ENCODE results near the gene BCAR3.

DNA sequence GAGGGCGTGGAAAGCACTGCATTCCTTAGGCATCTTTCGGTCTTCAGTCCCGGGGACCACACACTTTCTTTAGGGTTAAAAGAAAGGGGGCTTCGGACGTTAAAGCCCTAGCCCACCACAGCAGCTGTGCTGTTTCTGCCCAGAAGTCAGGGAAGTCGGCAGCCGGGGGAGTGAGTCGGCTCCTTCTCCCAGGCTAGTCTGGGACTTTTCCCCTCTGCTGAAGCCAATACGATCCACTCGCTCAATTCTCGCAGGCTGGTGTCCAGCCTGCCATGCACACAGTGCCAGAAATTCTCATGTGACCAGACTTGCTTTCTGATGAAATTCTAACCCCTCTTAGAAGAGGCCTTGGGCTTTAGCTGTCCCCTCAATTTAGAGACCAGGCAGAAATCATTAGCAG is 67.7 kb downstream of the BCAR3 start:
- TF ChIP-seq, protein P1, sequence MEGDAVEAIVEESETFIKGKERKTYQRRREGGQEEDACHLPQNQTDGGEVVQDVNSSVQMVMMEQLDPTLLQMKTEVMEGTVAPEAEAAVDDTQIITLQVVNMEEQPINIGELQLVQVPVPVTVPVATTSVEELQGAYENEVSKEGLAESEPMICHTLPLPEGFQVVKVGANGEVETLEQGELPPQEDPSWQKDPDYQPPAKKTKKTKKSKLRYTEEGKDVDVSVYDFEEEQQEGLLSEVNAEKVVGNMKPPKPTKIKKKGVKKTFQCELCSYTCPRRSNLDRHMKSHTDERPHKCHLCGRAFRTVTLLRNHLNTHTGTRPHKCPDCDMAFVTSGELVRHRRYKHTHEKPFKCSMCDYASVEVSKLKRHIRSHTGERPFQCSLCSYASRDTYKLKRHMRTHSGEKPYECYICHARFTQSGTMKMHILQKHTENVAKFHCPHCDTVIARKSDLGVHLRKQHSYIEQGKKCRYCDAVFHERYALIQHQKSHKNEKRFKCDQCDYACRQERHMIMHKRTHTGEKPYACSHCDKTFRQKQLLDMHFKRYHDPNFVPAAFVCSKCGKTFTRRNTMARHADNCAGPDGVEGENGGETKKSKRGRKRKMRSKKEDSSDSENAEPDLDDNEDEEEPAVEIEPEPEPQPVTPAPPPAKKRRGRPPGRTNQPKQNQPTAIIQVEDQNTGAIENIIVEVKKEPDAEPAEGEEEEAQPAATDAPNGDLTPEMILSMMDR (IDR thresholded peaks at IDR 0.05; ENCODE audit: poor library complexity), result no peak
- TF ChIP-seq EZH2 (IDR thresholded peaks at IDR 0.05; ENCODE audit: borderline replicate concordance) (no peak), EZH2phosphoT487 (IDR thresholded peaks at IDR 0.05; ENCODE audit: low read depth, severe bottlenecking, unreplicated experiment) (no peak)
